Measurements from ENCODE around the gene PPM1L. TPM values are rescaled to one million over a fixed set of nuclear protein-coding genes. Genes with fewer than 3 reads are reported as not detected.

Gene PPM1L
- total and polyA plus RNA-seq, 2 of the 13 experiments (the other 11 are each of a cell fraction or from before 2014, with no cell fraction given), result 0.22 to 1.4 TPM

GRCh38 chr3:160755776-160756304, at the start of gene PPM1L (continued):
- TF ChIP-seq PRDM10 (CRISPR knock-in tag; IDR thresholded peaks at IDR 0.05; ENCODE audit: low read depth) (no peak), ZFX (CRISPR knock-in tag; IDR thresholded peaks at IDR 0.05; ENCODE audit: low read depth) (no peak), BCL6 (CRISPR knock-in tag; IDR thresholded peaks at IDR 0.05) (peak; percentile 33; the same call in 1 of the 2 replicates), E2F5 (CRISPR knock-in tag; conservative IDR thresholded peaks at IDR 0.05) (no peak), PBX2 (CRISPR knock-in tag; IDR thresholded peaks at IDR 0.05) (no peak), SP2 (CRISPR knock-in tag; IDR thresholded peaks at IDR 0.05) (no peak), AFF4 (CRISPR knock-in tag; IDR thresholded peaks at IDR 0.05) (no peak), ZNF18 (CRISPR knock-in tag; IDR thresholded peaks at IDR 0.05; ENCODE audit: insufficient replicate concordance) (no peak), ZNF558 (CRISPR knock-in tag; IDR thresholded peaks at IDR 0.05; ENCODE audit: borderline replicate concordance) (no peak), ZNF263 (CRISPR knock-in tag; IDR thresholded peaks at IDR 0.05) (peak; percentile 85), ZNF326 (CRISPR knock-in tag; IDR thresholded peaks at IDR 0.05; ENCODE audit: borderline replicate concordance) (no peak), IKZF5 (CRISPR knock-in tag; IDR thresholded peaks at IDR 0.05) (no peak), RBFOX2 (IDR thresholded peaks at IDR 0.05; ENCODE audit: low read depth, low read length) (0 out of 2 replicates have a peak, but pooled peaks have one; percentile 10), ELF4 (CRISPR knock-in tag; IDR thresholded peaks at IDR 0.05; ENCODE audit: borderline replicate concordance) (no peak), ASH2L (IDR thresholded peaks at IDR 0.05; ENCODE audit: insufficient read length, low read depth, low read length) (peak; percentile 5), RFXAP (CRISPR knock-in tag; IDR thresholded peaks at IDR 0.05; ENCODE audit: borderline replicate concordance) (0 out of 2 replicates have a peak, but pooled peaks have one; percentile 21), HNF4A (CRISPR knock-in tag; IDR thresholded peaks at IDR 0.05) (no peak)

Data from HepG2 (cell line).